Measurements from ENCODE around the gene ASB1. TPM values are rescaled to one million over a fixed set of nuclear protein-coding genes. Genes with fewer than 3 reads are reported as not detected.

ASB1 gene
- total and polyA plus RNA-seq, 2 of the 13 experiments (the other 11 are each of a cell fraction or from before 2014, with no cell fraction given) = 48.6 to 49.2 TPM

DNA sequence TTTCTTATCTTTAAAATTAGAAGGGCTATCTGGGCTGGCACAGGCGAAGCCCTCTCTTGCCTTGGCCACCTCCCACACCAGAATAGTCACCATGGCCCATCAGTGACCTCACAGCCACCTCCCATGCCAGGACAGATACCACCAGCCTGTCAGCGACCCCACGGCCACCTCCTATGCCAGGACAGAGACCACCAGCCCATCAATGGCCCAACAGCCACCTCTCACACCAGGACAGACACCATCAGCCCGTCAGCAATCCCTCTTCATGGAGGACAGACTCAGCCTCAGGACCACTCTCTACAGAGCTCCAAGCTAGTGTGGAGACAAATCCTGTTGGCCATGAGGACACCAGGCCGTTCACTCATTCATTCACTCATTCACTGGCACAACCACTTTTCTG is 74.6 kb downstream of the ASB1 start:
- Histone ChIP-seq H3K79me2 (ENCODE audit: insufficient read depth, low read length) (no peaks in the 10 kb centered on the region), H3K9ac (ENCODE audit: insufficient read depth, low read depth, low read length) (no peak overlapping the region), H3K4me3 (replicated peaks in 1 of 3; ENCODE audit: insufficient read depth in 1 of 3, low read depth in 2 of 3, low read length in 3 of 3) (no peak overlapping the region), H3K4me1 (ENCODE audit: insufficient read depth, low read length) (peaks cover 25% of the 10 kb centered on the region), H3K4me2 (ENCODE audit: low read depth, low read length) (no peak overlapping the region), H4K20me1 (ENCODE audit: insufficient read depth, low read length) (no peaks in the 10 kb centered on the region), H3K27me3 (ENCODE audit: control insufficient read depth in 1 of 2, insufficient read depth in 2 of 2, low read length in 2 of 2) (no peaks in the 10 kb centered on the region), H2AFZ (ENCODE audit: low read length) (no peak overlapping the region), H3K9me3 (ENCODE audit: low read length) (no peaks in the 10 kb centered on the region), H3K27ac (ENCODE audit: extremely low read length, insufficient read depth, low read length) (no peak overlapping the region), H3K36me3 (replicated peaks in 1 of 2; ENCODE audit: control insufficient read depth in 1 of 2, insufficient read depth in 2 of 2, low read length in 2 of 2) (no peaks in the 10 kb centered on the region)
- POLR2A ChIA-PET = no interaction called here
- intact Hi-C loops (cut with micrococcal nuclease; ENCODE audit: unreplicated experiment) (no loop called here), in situ Hi-C loops (cut with HindIII; ENCODE audit: extremely low pct_ligation_motif_present, low pct_unique_long_range_greater_than_20kb) (no loop called here)
- 53% methylated on average over 5 of the region's 5 CpGs for WGBS (ENCODE audit: low lambda C conversion rate)
- no peak for FAIRE-seq
- no TSS peak for BruUV-seq (replicated peaks)
- TF ChIP-seq, protein P1, sequence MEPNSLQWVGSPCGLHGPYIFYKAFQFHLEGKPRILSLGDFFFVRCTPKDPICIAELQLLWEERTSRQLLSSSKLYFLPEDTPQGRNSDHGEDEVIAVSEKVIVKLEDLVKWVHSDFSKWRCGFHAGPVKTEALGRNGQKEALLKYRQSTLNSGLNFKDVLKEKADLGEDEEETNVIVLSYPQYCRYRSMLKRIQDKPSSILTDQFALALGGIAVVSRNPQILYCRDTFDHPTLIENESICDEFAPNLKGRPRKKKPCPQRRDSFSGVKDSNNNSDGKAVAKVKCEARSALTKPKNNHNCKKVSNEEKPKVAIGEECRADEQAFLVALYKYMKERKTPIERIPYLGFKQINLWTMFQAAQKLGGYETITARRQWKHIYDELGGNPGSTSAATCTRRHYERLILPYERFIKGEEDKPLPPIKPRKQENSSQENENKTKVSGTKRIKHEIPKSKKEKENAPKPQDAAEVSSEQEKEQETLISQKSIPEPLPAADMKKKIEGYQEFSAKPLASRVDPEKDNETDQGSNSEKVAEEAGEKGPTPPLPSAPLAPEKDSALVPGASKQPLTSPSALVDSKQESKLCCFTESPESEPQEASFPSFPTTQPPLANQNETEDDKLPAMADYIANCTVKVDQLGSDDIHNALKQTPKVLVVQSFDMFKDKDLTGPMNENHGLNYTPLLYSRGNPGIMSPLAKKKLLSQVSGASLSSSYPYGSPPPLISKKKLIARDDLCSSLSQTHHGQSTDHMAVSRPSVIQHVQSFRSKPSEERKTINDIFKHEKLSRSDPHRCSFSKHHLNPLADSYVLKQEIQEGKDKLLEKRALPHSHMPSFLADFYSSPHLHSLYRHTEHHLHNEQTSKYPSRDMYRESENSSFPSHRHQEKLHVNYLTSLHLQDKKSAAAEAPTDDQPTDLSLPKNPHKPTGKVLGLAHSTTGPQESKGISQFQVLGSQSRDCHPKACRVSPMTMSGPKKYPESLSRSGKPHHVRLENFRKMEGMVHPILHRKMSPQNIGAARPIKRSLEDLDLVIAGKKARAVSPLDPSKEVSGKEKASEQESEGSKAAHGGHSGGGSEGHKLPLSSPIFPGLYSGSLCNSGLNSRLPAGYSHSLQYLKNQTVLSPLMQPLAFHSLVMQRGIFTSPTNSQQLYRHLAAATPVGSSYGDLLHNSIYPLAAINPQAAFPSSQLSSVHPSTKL (CRISPR knock-in tag; IDR thresholded peaks at IDR 0.05) = no peak
- TF ChIP-seq UBTF (CRISPR knock-in tag; IDR thresholded peaks at IDR 0.05) (no peak), MLLT10 (CRISPR knock-in tag; IDR thresholded peaks at IDR 0.05) (no peak)
- ATAC-seq = no peak
- DNase-seq (ENCODE audit: low spot score) = no peak
- CTCF ChIA-PET (ENCODE audit: low intra/inter-chr PET ratio, low total read pairs) = no interaction called here

Small RNA genes lying within 50 kb of the gene (small RNA-seq; reads per million reads assigned to genes)
- 0 reads per million in 3 experiments for gene RNU6-234P (ENCODE audit: insufficient read depth in 2 of 3, insufficient read length in 3 of 3, low read depth in 2 of 3, low replicate concordance in 1 of 3)

Other genes with a start within 250 kb of the ASB1 start
- 28.8 and 33.1 TPM in 2 replicates for gene ILKAP, start 223.2 kb upstream of the ASB1 start, total RNA-seq (2016; rRNA removed; fragmentation: Illumina TruSeq; extraction: Trizol)
- 29.6 and 31.7 TPM in 2 replicates for gene ILKAP, start 223.2 kb upstream of the ASB1 start, polyA plus RNA-seq (2011; rRNA removed)
- gene HES6, start 186.9 kb upstream of the ASB1 start, total RNA-seq (2016; rRNA removed; fragmentation: Illumina TruSeq; extraction: Trizol) = 59.0 and 82.8 TPM in 2 replicates
- gene HES6, start 186.9 kb upstream of the ASB1 start, polyA plus RNA-seq (2011; rRNA removed) = 19.5 and 25.3 TPM in 2 replicates
- 6.8 and 9.4 TPM in 2 replicates for gene PER2, start 138.3 kb upstream of the ASB1 start, total RNA-seq (2016; rRNA removed; fragmentation: Illumina TruSeq; extraction: Trizol)
- 5.1 TPM in 2 replicates for gene PER2, start 138.3 kb upstream of the ASB1 start, polyA plus RNA-seq (2011; rRNA removed)
- gene TRAF3IP1, start 106.4 kb upstream of the ASB1 start, total RNA-seq (2016; rRNA removed; fragmentation: Illumina TruSeq; extraction: Trizol) = 12.9 TPM in 2 replicates
- gene TRAF3IP1, start 106.4 kb upstream of the ASB1 start, polyA plus RNA-seq (2011; rRNA removed) = 4.1 and 5.0 TPM in 2 replicates

Measured in HepG2 (cell line).